MM.1S (cell line): ENCODE measurements around the gene TMEM79.

Experiments
- EZH2phosphoT487 ChIP-seq: fragments of 300-600 bp; sonication (generic); IDR thresholded peaks from 2 replicates; pipeline ENCODE4 v1.6.1; 2018; ENCODE audit warnings: antibody characterized with exemption, low read length
- TF ChIP-seq, protein P1 (sequence below): fragments of 300-600 bp; sonication (generic); IDR thresholded peaks from 2 replicates; pipeline ENCODE4 v1.5.1; 2016; ENCODE audit warnings: antibody characterized with exemption, low read length, mixed read lengths

DNA sequence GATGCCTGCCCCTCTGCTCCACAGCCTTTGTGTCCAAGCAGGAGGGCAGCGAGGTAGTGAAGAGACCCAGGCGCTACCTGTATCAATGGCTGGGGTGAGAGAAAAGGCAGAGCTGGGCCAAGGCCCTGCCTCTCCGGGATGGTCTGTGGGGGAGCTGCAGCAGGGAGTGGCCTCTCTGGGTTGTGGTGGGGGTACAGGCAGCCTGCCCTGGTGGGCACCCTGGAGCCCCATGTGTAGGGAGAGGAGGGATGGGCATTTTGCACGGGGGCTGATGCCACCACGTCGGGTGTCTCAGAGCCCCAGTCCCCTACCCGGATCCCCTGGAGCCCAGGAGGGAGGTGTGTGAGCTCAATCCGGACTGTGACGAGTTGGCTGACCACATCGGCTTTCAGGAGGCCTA, 41.4 kb upstream of the TMEM79 start:
- TF ChIP-seq, protein P1, sequence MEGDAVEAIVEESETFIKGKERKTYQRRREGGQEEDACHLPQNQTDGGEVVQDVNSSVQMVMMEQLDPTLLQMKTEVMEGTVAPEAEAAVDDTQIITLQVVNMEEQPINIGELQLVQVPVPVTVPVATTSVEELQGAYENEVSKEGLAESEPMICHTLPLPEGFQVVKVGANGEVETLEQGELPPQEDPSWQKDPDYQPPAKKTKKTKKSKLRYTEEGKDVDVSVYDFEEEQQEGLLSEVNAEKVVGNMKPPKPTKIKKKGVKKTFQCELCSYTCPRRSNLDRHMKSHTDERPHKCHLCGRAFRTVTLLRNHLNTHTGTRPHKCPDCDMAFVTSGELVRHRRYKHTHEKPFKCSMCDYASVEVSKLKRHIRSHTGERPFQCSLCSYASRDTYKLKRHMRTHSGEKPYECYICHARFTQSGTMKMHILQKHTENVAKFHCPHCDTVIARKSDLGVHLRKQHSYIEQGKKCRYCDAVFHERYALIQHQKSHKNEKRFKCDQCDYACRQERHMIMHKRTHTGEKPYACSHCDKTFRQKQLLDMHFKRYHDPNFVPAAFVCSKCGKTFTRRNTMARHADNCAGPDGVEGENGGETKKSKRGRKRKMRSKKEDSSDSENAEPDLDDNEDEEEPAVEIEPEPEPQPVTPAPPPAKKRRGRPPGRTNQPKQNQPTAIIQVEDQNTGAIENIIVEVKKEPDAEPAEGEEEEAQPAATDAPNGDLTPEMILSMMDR: no peak
- TF ChIP-seq EZH2phosphoT487: no peak
